ENCODE results near the gene CELSR1. TPM values are rescaled to one million over a fixed set of nuclear protein-coding genes. Genes with fewer than 3 reads are reported as not detected.

CELSR1 gene
- total RNA-seq, 1 experiment from 2014 or later = 19.6 TPM

DNA sequence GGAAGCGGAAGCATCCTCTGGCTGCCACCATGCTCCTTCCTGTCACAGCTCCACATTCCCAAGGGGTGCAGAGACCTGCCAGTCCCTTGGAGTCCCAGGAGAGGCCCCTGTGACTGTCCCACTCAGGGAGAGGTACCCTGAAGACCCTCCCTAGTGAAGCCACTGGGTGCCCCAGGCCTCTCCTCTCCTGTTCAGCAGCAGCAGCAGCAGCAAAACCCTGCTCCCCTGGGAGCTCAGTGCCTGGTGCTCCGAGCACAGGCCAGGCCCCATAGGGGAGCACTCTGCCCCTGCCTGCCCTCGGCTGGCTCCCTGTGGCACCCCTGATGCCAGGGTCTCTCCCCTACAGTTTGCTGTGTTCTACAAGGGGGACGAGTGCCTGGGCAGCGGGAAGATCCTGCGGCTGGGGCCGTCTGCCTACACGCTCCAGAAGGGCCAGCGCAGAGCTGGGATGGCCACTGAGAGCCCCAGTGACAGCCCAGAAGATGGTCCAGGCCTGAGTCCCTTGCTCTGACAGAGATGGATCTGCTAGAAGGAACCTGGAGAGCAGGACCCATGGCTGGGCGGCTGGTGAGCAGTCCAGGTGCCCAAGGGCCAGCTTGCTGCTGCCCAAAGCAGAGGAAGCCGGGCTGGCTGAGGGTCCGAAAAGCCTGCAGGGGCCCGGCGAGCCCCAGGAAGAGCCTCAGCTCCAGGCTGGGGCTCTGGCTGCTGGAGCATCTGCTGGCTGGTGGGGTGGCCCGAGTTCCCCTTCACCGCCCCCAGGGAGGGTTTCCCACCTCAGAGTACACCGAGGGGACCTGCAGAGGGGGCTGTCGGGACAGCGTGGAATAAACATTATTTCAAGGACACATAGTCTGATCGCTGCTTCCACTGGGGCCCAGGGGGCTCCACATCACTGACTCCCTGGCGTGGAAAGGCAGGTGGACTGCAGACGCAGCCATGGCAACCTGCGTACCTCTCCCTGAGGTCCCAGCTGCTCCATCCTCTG lies 180.6 kb downstream of the CELSR1 start:
- H3K9me2 ChIP-seq (ENCODE audit: insufficient read depth) = no peaks in the 10 kb centered on the region
- H2AFZ ChIP-seq (ENCODE audit: low read depth, low read length, poor library complexity, severe bottlenecking) = no peak overlapping the region
- H3K36me3 ChIP-seq (ENCODE audit: control insufficient read depth in 1 of 2, insufficient read depth in 2 of 2, low read length in 2 of 2) = peaks cover 10 to 12% of the 10 kb centered on the region in 2 experiments; a peak in 3 of 4 replicates
- TF ChIP-seq, protein P1, sequence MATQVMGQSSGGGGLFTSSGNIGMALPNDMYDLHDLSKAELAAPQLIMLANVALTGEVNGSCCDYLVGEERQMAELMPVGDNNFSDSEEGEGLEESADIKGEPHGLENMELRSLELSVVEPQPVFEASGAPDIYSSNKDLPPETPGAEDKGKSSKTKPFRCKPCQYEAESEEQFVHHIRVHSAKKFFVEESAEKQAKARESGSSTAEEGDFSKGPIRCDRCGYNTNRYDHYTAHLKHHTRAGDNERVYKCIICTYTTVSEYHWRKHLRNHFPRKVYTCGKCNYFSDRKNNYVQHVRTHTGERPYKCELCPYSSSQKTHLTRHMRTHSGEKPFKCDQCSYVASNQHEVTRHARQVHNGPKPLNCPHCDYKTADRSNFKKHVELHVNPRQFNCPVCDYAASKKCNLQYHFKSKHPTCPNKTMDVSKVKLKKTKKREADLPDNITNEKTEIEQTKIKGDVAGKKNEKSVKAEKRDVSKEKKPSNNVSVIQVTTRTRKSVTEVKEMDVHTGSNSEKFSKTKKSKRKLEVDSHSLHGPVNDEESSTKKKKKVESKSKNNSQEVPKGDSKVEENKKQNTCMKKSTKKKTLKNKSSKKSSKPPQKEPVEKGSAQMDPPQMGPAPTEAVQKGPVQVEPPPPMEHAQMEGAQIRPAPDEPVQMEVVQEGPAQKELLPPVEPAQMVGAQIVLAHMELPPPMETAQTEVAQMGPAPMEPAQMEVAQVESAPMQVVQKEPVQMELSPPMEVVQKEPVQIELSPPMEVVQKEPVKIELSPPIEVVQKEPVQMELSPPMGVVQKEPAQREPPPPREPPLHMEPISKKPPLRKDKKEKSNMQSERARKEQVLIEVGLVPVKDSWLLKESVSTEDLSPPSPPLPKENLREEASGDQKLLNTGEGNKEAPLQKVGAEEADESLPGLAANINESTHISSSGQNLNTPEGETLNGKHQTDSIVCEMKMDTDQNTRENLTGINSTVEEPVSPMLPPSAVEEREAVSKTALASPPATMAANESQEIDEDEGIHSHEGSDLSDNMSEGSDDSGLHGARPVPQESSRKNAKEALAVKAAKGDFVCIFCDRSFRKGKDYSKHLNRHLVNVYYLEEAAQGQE (IDR thresholded peaks at IDR 0.05; ENCODE audit: low read depth) = no peak
- TF ChIP-seq, protein P2, sequence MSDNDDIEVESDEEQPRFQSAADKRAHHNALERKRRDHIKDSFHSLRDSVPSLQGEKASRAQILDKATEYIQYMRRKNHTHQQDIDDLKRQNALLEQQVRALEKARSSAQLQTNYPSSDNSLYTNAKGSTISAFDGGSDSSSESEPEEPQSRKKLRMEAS (IDR thresholded peaks at IDR 0.05) = no peak
- TF ChIP-seq SP1 (IDR thresholded peaks at IDR 0.05; ENCODE audit: low read depth) (no peak), TCF7L2 (IDR thresholded peaks at IDR 0.05; ENCODE audit: borderline replicate concordance, extremely low read depth, insufficient read depth, insufficient read length) (no peak), POLR2AphosphoS5 (IDR thresholded peaks at IDR 0.05; ENCODE audit: low read depth, low read length) (peak; percentile 12; the same call in 1 of the 2 replicates)
- no TSS peak for BruUV-seq (replicated peaks)
- ATAC-seq (no peak), DNase-seq (ENCODE audit: low read depth, low spot score) (no peak)
- ChIA-PET RAD21 (ENCODE audit: low non-redundant PET in 1 of 2, low total read pairs in 2 of 2, uncharacterized antibody in 2 of 2, unreplicated experiment in 2 of 2) (interaction anchor here in 1 of 2 experiments (0.9 kb wide), 1 partner anchor 206 kb away, joined by 7 read pairs; no protein-coding TSS in a partner anchor), CTCF (interaction anchor here (1.4 to 2.2 kb wide), 3 partner anchors 11 to 187 kb away, joined by 5 to 17 read pairs (median 7); no protein-coding TSS in a partner anchor), POLR2A (no interaction called here)
- H3K9me3 ChIP-seq (ENCODE audit: control insufficient read depth in 1 of 2, insufficient read depth in 1 of 2, low read depth in 1 of 2, low read length in 2 of 2) = no peaks in the 10 kb centered on the region
- H3K27me3 ChIP-seq (ENCODE audit: insufficient read depth, low read length) = no peaks in the 10 kb centered on the region
- no peak overlapping the region for H3K4me3 ChIP-seq (replicated peaks in 1 of 2; ENCODE audit: low read depth in 1 of 2, low read length in 2 of 2)
- H3K79me2 ChIP-seq (ENCODE audit: insufficient read depth, low read length) = peaks cover 3% of the 10 kb centered on the region; the same call in 1 of the 2 replicates
- H3K4me1 ChIP-seq (ENCODE audit: control insufficient read depth in 1 of 2, insufficient read depth in 2 of 2, low read length in 2 of 2) = peaks cover 13 to 14% of the 10 kb centered on the region in 2 experiments
- peaks cover 6% of the 10 kb centered on the region; the same call in 1 of the 2 replicates for H4K20me1 ChIP-seq (ENCODE audit: insufficient read depth)
- no peak overlapping the region for H3K9ac ChIP-seq (ENCODE audit: low read length)
- no peak overlapping the region for H3K27ac ChIP-seq (ENCODE audit: low read depth, low read length)
- intact Hi-C loops (cut with micrococcal nuclease) = no loop called here
- no peak overlapping the region for H3K4me2 ChIP-seq (ENCODE audit: low read length)
